8988T (cell line): ENCODE results near the gene S100A5.

Experiments used
- DNase-seq: peaks from one replicate; pipeline ENCODE4 v3.0.0; 2011

S100A5 gene

GRCh38 chr1:153546796-153547559 is 6.2 kb upstream of the S100A5 start:
- no peak for DNase-seq

DNA sequence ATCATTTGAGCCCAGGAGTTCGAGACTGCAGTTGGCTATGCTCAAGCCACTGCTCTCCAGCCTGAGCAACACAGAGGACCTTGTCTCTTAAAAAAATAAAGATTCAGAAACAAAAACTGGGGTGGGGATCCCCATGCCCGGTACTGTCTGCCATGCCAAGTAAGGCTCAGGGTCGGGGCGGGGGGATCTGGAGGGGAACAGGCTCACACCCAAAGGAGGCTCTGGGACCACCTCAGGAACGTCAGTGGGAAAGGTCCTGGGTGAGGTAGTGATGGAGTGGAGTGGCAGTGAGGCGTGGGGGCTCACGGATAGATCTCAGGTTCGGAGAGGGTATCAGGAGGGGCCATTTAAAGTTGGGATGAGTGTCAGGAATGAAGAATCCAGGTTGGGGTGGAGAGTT is 5.6 kb upstream of the S100A5 start:
- DNase-seq = no peak

DNA sequence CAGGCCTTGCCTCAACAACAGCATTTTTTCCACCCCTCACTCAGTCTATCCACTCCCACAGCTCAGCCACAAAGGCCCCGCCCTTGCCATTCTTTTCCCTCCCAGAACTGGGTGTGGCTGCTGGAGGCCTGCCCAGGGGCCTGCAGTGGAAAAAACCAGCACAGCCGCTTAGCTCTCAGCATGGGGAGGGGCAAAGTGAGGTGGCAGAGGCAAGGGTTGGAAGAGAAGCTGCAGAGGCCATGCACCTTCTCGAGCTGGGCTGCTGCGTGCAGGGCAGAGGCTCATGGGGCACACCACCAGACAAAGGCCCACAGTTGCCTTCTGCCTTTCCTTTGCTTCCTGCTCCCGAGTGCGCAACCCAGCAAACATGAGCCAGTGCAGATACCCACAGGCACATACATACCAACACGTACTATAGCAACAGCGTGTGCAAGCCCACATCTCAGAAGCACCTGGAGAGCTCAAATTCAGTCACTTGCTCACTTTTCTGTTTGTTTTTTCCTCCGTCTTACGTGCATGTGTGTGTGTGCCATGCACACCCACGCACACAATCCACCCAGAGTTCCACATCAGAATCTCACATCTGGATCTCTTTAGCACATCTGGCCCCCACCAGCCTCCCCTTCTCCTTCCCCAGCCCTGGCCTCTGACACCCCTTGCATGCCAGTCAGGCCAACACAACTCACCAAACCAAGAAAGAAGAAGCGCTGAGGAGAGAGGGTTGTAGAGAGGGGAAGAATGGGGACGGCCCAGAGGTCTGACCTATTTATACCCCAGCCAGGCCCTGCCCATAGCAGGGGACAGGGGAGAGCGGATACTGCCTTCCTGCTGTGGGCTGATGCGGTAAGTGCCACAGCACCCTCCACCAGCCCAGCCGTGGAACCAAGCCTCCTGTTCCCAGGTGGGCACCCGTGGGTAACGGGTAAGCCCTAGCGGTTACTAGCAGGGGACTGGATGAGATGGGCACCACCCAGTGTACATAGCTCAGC is 4.6 kb upstream of the S100A5 start, which contains the start of gene S100A4:
S100A4 (minus strand) TSS at position 740 of the 989 bp plus-strand sequence. CDS start 1,012 bp downstream, outside the sequence.
- DNase-seq = peak; percentile 89

- DNase-seq = peak; percentile 14
Measured at GRCh38 chr1:153544453-153545066, 3.8 kb upstream of the S100A5 start.

- DNase-seq = peak; percentile 3
Measured at GRCh38 chr1:153543736-153544135, 3.0 kb upstream of the S100A5 start.

- no peak for DNase-seq
Measured at GRCh38 chr1:153542956-153543711, 2.4 kb upstream of the S100A5 start.

GRCh38 chr1:153541641-153542590 is 1.2 kb upstream of the S100A5 start:
- no peak for DNase-seq

DNA sequence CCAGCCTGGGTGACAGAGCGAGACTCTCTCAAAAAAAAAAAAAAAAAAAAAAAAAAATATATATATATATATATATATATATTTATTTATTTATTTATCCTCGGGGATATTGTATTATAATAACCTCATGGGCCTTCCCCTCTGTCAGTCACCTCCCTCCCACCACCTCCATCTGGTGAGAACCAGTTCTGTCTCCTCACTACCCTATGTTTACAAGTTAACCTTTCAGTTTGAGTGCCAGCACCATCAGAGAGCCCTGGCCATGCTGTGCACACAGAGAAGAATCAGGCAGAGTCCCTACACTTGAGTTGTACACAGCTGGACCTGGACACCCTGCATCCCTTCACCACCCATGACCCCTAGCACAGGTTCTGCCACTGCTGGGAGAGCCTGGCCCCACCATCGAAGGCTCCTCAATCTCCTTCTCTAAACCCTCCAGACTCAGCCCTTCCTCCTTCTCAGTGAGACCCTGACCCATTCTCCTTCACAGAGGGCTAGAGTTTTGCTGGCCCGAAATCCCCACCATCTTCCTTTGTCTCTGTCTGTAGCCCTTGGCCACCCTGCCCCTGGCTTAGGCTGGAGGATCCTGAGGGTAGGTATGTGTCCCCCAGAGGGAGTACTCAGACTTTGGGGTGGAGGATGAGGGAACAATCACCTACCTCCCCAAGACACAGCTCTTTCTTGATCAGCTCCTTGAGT is 1.2 kb downstream of the S100A5 start:
- DNase-seq = no peak

DNA sequence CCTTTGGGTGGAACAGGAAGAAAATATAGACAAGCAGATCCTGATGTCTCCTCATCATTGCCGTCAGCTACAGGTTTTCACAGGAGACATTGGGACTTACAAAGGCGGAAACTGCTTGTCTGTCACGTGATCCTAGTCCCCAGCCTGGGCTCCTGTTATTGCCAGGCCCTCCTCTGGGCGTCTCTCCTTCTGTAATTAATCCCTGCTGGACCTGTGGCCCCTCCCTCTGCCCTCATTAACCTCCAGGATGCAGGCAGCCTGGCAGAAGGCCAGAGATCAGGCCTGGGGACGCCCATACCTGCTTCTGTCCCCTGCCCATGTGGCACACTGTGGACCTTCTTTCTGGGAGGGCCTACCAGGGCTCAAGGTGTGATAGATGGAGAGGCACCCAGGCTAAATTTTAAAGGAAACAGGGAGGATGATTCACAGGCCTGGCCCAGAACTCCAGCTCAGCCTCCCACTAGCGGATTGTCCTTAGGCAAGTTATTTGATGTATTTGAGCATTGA is 2.4 kb downstream of the S100A5 start:
- DNase-seq = no peak

GRCh38 chr1:153537376-153537730 is 3.4 kb downstream of the S100A5 start:
- DNase-seq = no peak

DNA sequence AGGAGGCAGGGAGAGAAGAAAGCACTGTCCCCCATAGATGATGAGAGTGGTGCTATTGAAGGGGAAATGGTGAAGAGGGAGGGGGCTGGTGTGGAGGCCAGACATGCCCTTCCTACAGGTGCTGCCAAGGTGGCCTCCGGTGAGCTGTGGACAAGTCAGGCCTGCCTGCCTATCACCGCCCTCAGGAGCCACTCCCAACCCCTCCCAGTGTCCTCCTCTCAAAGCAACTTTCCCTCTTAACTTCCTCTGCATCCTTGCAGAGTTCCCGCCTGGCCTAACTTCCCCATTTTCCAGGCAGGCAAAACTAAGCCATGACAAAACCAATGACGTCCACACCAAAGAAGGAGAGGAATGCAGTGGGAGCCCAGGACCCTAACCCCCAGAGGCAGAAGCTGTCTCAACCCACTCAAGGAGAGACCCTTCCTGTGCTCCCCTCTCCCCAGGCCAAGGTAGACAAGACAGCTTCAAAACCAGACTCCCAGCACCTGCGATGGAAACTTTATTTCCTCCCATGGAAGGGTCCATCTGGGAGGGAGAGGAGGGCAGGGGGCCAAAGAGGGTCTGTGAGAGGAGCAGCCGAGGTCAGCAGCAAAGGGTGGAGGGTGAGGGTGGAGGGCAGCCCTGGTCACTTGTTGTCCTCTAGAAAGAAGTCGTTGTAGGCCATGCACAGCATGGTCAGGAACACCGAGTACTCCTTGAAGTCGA is 3.9 kb downstream of the S100A5 start:
- no peak for DNase-seq

DNA sequence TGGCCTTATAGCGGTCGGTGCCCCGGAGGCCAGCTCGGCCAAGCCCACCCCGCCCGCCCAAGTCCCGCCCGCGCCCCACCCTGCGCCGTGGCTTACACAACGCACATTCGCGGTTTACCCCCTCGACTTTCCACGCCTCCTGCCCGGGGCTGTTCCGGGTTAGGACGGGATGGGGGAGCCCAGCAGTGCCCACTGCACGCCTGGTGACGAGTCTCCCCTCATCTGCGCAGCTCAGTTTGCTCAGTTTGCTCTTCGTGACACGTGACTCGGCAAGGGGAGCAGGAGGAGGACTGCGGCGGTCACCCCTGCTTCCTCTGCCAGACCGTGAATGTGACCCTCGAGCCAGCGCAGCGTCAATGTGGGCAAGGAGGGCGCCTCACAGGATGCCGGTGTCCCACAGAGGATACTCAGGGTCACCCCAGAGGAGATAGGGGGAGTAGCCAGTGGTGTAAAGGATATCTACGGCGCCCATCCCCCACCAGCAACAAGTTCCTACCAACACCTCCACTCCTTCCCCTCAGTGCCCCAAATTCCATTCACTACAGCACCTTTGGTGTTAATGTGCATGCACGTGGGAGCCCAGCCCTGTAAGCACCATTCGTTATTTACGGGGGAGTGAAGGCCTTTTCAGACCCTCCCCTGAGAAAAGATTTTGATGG is 4.6 kb downstream of the S100A5 start:
- DNase-seq = peak; percentile 51

- DNase-seq = no peak
Measured at GRCh38 chr1:153535242-153536011, 5.3 kb downstream of the S100A5 start, which contains the start of gene S100A6. Gene S100A6 (minus strand): TSS chr1:153535991. CDS start chr1:153535339, 652 bp downstream.

- DNase-seq = no peak
Measured at GRCh38 chr1:153534925-153535241, 5.9 kb downstream of the S100A5 start.

DNA sequence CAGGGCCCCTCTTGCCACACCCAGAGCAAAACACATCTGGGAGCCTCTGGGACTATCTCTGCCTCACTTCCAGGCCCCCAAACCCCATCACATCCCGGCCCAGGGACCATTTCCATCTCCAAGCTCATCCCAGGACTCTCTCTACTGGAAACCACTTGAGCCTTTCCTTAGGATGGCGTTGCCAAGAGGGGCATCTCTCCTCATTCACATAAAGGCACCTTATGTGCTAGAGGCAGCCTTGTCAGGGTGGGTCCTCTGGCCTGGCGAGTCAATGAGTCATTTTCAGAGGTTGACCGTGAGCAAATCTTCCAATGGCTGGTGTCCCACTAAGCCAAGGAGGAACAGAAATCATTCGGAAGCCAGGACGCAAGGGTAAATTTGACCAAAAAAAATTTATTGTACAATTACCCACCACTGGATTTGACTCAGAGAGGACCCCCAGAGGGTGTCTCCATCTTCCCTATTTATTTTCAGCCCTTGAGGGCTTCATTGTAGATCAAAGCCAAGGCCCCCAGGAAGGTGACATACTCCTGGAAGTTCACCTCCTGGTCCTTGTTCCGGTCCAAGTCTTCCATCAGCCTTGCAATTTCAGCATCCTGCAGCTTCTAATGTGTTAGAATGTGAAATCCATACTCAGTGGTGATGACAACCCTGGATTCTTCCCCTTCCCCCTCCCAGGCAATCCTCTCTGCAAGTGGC is 6.4 kb downstream of the S100A5 start:
- DNase-seq = no peak

DNA sequence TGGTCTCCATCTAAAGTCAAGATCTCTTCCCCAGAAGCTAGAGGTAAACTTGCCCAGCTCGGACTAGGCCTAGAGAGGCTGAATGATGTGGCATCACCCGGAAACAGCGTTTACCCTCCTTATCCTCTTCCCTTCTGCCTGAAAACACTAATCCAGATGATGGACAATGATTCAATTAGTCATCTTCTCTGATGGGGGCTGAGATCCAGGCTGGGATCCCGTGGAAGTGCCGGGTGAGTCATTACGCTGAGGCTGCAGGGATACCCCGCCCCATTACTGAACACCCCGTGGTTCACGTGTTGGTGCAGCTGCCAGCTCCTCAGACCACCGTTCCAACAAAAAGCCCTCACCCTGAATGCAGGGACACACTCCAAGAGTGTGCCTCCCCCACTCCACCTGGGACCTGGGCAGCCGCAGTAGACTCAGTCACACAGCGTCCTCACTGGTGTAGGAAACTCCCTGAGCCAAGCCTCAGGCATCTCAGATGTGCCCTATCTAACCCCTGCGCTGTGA is 7.0 kb downstream of the S100A5 start:
- peak; percentile 48 for DNase-seq

DNA sequence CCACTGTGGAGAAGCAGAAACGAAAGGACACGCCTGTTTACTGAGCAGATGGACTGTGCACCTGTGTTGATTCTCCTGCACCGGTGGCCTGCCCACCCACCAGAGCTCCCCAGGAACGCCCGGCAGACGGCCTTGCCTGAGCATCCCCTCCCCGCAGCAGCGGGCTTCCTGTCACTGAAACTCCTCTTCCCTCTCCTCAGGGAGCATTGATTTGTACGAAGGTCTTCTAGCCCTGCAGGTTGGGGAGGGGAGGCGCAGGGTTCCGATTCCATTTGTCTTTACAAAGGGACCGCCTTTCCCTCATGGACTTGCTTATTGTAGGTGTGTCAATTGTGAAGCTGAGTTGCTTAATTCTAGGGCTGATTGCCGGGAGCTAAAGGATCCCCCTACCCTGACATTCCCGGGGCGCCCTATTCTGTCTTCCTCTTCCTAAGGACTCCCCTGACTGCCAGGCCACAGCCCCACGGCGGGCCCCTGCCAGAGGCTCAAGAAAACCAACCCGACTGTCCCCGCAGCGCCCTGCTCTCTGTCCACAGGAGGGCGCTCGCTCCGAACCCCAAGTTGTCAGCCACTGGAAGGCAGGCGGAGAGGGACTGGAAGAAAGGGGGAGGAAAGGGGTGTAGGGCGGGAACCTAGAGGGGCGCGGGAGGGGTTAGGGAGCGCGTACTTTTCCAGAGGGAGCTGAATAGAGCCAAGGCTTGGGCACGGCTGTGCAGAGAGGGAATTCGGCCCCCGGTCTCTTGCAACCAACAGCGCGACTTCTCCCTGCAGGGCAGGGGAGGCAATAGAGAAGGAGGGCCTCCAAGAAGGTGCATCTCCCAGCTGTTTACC is 7.8 kb downstream of the S100A5 start:
- peak; percentile 87 for DNase-seq
